SK-N-SH (cell line): Measurements from ENCODE around the gene LURAP1L. TPM values are rescaled to one million over a fixed set of nuclear protein-coding genes. Genes with fewer than 3 reads are reported as not detected.

Source experiments
- CTCF ChIA-PET: fragments of 300-600, 350-600 bp; formaldehyde crosslinking; extraction: SDS; loops from one replicate; lab custom pipeline; 2021; lab: Yijun Ruan, JAX
- POLR2A ChIA-PET: fragments of 350-600 bp; sonication (Branson Sonifier 250); formaldehyde crosslinking; extraction: SDS; loops from one replicate; lab custom pipeline; 2020; ENCODE audit warnings: antibody characterized with exemption, inconsistent platforms; lab: Yijun Ruan, JAX
- DNase-seq: peaks from one replicate; pipeline ENCODE4 v3.0.0; 2012
- H2AFZ ChIP-seq: fragments of 200-600 bp; sonication (generic); 2 replicates; pipeline ENCODE4 v1.8.1; 2016; ENCODE audit warnings: antibody characterized with exemption, mild to moderate bottlenecking, low read depth
- H3F3A ChIP-seq: fragments of 200-600 bp; sonication (generic); replicated peaks from 2 replicates; pipeline ENCODE3; 2016; ENCODE audit warnings: antibody characterized with exemption, mild to moderate bottlenecking; ENCODE audit not compliant: insufficient read depth
- H3K27ac ChIP-seq, 2 experiments: fragments of 200-500 bp in 1 of 2; fragments of 200-600 bp in 1 of 2; sonication (Bioruptor generic) in 1 of 2; sonication (generic), shearing (Covaris generic) in 1 of 2; 2 replicates each; pipeline versions ENCODE4 v1.5.1 to v1.6.1; 2014 to 2016; ENCODE audit warnings: low read depth in 2 of 2, inconsistent platforms in 1 of 2, low read length in 1 of 2, mild to moderate bottlenecking in 1 of 2, mixed read lengths in 1 of 2
- H3K27me3 ChIP-seq: fragments of 200-600 bp; sonication (generic), shearing (Covaris generic); 2 replicates; pipeline ENCODE4 v1.6.1; 2016; ENCODE audit warnings: mixed run types; ENCODE audit not compliant: insufficient read depth
- H3K36me3 ChIP-seq, 2 experiments: fragments of 200-500 bp in 1 of 2; fragments of 200-600 bp in 1 of 2; sonication (Bioruptor generic) in 1 of 2; sonication (generic) in 1 of 2; replicated peaks in 1 of 2; 2 replicates each; pipeline versions ENCODE3 to v1.5.1; 2014 to 2016; ENCODE audit warnings: low read length in 1 of 2, mild to moderate bottlenecking in 1 of 2; ENCODE audit not compliant: insufficient read depth in 2 of 2, control insufficient read depth in 1 of 2
- H3K4me1 ChIP-seq, 2 experiments: fragments of 200-500 bp in 1 of 2; fragments of 200-600 bp in 1 of 2; sonication (Bioruptor generic) in 1 of 2; sonication (generic), shearing (Covaris generic) in 1 of 2; 2 replicates each; pipeline versions ENCODE4 v1.5.1 to v1.6.1; 2014 to 2016; ENCODE audit warnings: low read depth in 1 of 2, low read length in 1 of 2, mixed run types in 1 of 2; ENCODE audit not compliant: insufficient read depth in 2 of 2, control insufficient read depth in 1 of 2
- H3K4me2 ChIP-seq: fragments of 200-600 bp; sonication (generic), shearing (Covaris generic); 2 replicates; pipeline ENCODE4 v1.6.1; 2017; ENCODE audit warnings: mixed run types
- H3K4me3 ChIP-seq, 2 experiments: fragments of 200-500 bp in 1 of 2; fragments of 200-600 bp in 1 of 2; sonication (Bioruptor generic) in 1 of 2; sonication (generic), shearing (Covaris generic) in 1 of 2; 2 replicates each; pipeline versions ENCODE4 v1.5.1 to v1.8.1; 2014 to 2016; ENCODE audit warnings: low read depth in 2 of 2, inconsistent platforms in 1 of 2, low read length in 1 of 2, mild to moderate bottlenecking in 1 of 2, mixed read lengths in 1 of 2, moderate library complexity in 1 of 2
- H3K79me2 ChIP-seq: fragments of 200-600 bp; sonication (generic); 2 replicates; pipeline ENCODE4 v1.8.1; 2017; ENCODE audit warnings: mild to moderate bottlenecking; ENCODE audit not compliant: insufficient read depth
- H3K9ac ChIP-seq: fragments of 200-600 bp; sonication (generic); 2 replicates; pipeline ENCODE4 v1.6.1; 2017; ENCODE audit warnings: mixed run types
- H3K9me2 ChIP-seq: fragments of 200-600 bp; sonication (generic); 2 replicates; pipeline ENCODE4 v1.6.1; 2017; ENCODE audit warnings: mixed run types
- H3K9me3 ChIP-seq: fragments of 200-600 bp; sonication (generic); 2 replicates; pipeline ENCODE4 v1.6.1; 2017; ENCODE audit warnings: mixed run types, mild to moderate bottlenecking, moderate library complexity
- H4K20me1 ChIP-seq: fragments of 200-600 bp; sonication (generic); 2 replicates; pipeline ENCODE4 v1.6.1; 2017; ENCODE audit warnings: mild to moderate bottlenecking, mixed run types; ENCODE audit not compliant: insufficient read depth
- CHD2 ChIP-seq: fragments of 150-350 bp; IDR thresholded peaks from 2 replicates; pipeline ENCODE4 v1.6.1; 2018; ENCODE audit warnings: low read length; ENCODE audit not compliant: partially characterized antibody
- FOXJ3 ChIP-seq: sonication (generic); formaldehyde crosslinking; IDR thresholded peaks from 2 replicates; pipeline ENCODE4 v1.5.1; 2020; ENCODE audit warnings: mild to moderate bottlenecking, missing genetic modification reagents
- GABPA ChIP-seq: IDR thresholded peaks from 2 replicates; pipeline ENCODE4 v1.4.0; 2012; ENCODE audit warnings: low read depth, mild to moderate bottlenecking
- IRF3 ChIP-seq: fragments of 150-350 bp; IDR thresholded peaks from 2 replicates; pipeline ENCODE4 v1.6.1; 2016; ENCODE audit warnings: mild to moderate bottlenecking, low read depth, low read length
- MAX ChIP-seq: IDR thresholded peaks from 2 replicates; pipeline ENCODE4 v1.4.0; 2012; ENCODE audit warnings: low read depth
- NRF1 ChIP-seq: IDR thresholded peaks from 2 replicates; pipeline ENCODE4 v1.6.1; 2012; ENCODE audit warnings: low read depth, mild to moderate bottlenecking, low read length
- PBX3 ChIP-seq: IDR thresholded peaks from 2 replicates; pipeline ENCODE4; 2012
- POLR2AphosphoS5 ChIP-seq: IDR thresholded peaks from 2 replicates; pipeline ENCODE4 v1.6.1; 2012; ENCODE audit warnings: low read depth, low read length
- RAD21 ChIP-seq: IDR thresholded peaks from 2 replicates; pipeline ENCODE4 v1.6.1; 2012; ENCODE audit warnings: mild to moderate bottlenecking, low read length
- RFX5 ChIP-seq: IDR thresholded peaks from 2 replicates; pipeline ENCODE4 v1.6.1; 2012; ENCODE audit warnings: mild to moderate bottlenecking, improper control_type of control experiment, low read length
- RXRA ChIP-seq: IDR thresholded peaks from 2 replicates; pipeline ENCODE4 v1.4.0; 2012; ENCODE audit warnings: low read depth, mild to moderate bottlenecking, borderline replicate concordance
- SMC3 ChIP-seq: IDR thresholded peaks from 2 replicates; pipeline ENCODE4 v1.6.1; 2012; ENCODE audit warnings: low read depth, low read length, improper control_type of control experiment
- TEAD4 ChIP-seq: IDR thresholded peaks from 2 replicates; pipeline ENCODE4 v1.4.0; 2012; ENCODE audit warnings: mild to moderate bottlenecking, borderline replicate concordance; ENCODE audit not compliant: insufficient read depth
- USF1 ChIP-seq: IDR thresholded peaks from 2 replicates; pipeline ENCODE4 v1.4.0; 2012; ENCODE audit warnings: low read depth, borderline replicate concordance
- WGBS: methylation state at CpG from one replicate; pipeline ENCODE4 v1.1.6; 2017; ENCODE audit warnings: low lambda C conversion rate; 5-methylcytosine and 5-hydroxymethylcytosine counted together
- polyA plus RNA-seq, 3 experiments: library from polyadenylated mRNA; depleted of rRNA; stranded (reverse); fragments of >200 nt; gene quantifications; 2 replicates each; pipeline ENCODE4 v1.2.3, GENCODE V29; 2012

The LURAP1L gene
- polyA plus RNA-seq, 1 of the 3 experiments (the other 2 are of a cell fraction), result 3.4 TPM

GRCh38 chr9:12808569-12808968 is 33.7 kb downstream of the LURAP1L start:
- no peak for DNase-seq
- no peak overlapping the region for H3K9ac ChIP-seq
- no peak overlapping the region for H3K27ac ChIP-seq
- no peaks in the 10 kb centered on the region for H3F3A ChIP-seq
- no peak overlapping the region for H3K4me2 ChIP-seq
- no peaks in the 10 kb centered on the region for H3K9me2 ChIP-seq
- H4K20me1 ChIP-seq, result no peaks in the 10 kb centered on the region
- POLR2A ChIA-PET, result no interaction called here
- WGBS, result 85% methylated on average over 1 of the region's 1 CpG
- no peaks in the 10 kb centered on the region for H3K36me3 ChIP-seq
- no peaks in the 10 kb centered on the region for H3K9me3 ChIP-seq
- peaks cover 9 to 10% of the 10 kb centered on the region in 2 experiments; a peak in 3 of 4 replicates for H3K4me1 ChIP-seq
- no peaks in the 10 kb centered on the region for H3K79me2 ChIP-seq
- H3K4me3 ChIP-seq, result no peak overlapping the region
- H2AFZ ChIP-seq, result no peak overlapping the region
- CTCF ChIA-PET, result no interaction called here
- H3K27me3 ChIP-seq, result no peaks in the 10 kb centered on the region
- TF ChIP-seq RAD21, result no peak
- TF ChIP-seq PBX3, result no peak
- TF ChIP-seq NRF1, result no peak
- no peak for TF ChIP-seq FOXJ3 (CRISPR knock-in tag)
- TF ChIP-seq IRF3, result no peak
- TF ChIP-seq RXRA, result no peak
- TF ChIP-seq, all 33 proteins: peak for 0

GRCh38 chr9:12809720-12810119 is 34.9 kb downstream of the LURAP1L start:
- POLR2A ChIA-PET, result interaction anchor here (1.0 kb wide), 1 partner anchor 34 kb away, joined by 3 read pairs; no protein-coding TSS in a partner anchor
- Histone ChIP-seq H3K36me3 (no peaks in the 10 kb centered on the region), H4K20me1 (no peaks in the 10 kb centered on the region), H2AFZ (no peak overlapping the region), H3K4me3 (no peak overlapping the region), H3K9ac (no peak overlapping the region), H3K79me2 (no peaks in the 10 kb centered on the region), H3K4me1 (peaks cover 12 to 18% of the 10 kb centered on the region in 2 experiments; a peak in 3 of 4 replicates), H3K9me2 (no peaks in the 10 kb centered on the region), H3K27me3 (no peaks in the 10 kb centered on the region), H3F3A (peaks cover 5% of the 10 kb centered on the region), H3K27ac (no peak overlapping the region), H3K9me3 (no peaks in the 10 kb centered on the region), H3K4me2 (no peak overlapping the region)
- DNase-seq, result no peak
- 95% methylated on average over 2 of the region's 2 CpGs for WGBS
- TF ChIP-seq TEAD4, result no peak
- no peak for TF ChIP-seq RFX5
- no peak for TF ChIP-seq USF1
- TF ChIP-seq SMC3, result no peak
- TF ChIP-seq POLR2AphosphoS5, result no peak
- no peak for TF ChIP-seq GABPA
- TF ChIP-seq MAX, result no peak
- no peak for TF ChIP-seq CHD2
- CTCF ChIA-PET, result interaction anchor here (0.9 to 2.1 kb wide), 6 partner anchors 10 to 41 kb away, joined by 3 to 12 read pairs (median 3); partner anchors contain the start of gene LURAP1L
